ENCODE results near the gene RAB42. TPM values are rescaled to one million over a fixed set of nuclear protein-coding genes. Genes with fewer than 3 reads are reported as not detected.

Gene RAB42, protein sequence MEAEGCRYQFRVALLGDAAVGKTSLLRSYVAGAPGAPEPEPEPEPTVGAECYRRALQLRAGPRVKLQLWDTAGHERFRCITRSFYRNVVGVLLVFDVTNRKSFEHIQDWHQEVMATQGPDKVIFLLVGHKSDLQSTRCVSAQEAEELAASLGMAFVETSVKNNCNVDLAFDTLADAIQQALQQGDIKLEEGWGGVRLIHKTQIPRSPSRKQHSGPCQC
- total RNA-seq (2021; fragmentation: NEBNext Ultra II Directional; extraction: Animal tissue kit (Norgen Biotek cat#: 25700)), result under 1 TPM in 3 of 6 experiments, not detected in 3; 0.19 to 0.53 (median 0.20) TPM
- long read RNA-seq, result 0 reads

DNA sequence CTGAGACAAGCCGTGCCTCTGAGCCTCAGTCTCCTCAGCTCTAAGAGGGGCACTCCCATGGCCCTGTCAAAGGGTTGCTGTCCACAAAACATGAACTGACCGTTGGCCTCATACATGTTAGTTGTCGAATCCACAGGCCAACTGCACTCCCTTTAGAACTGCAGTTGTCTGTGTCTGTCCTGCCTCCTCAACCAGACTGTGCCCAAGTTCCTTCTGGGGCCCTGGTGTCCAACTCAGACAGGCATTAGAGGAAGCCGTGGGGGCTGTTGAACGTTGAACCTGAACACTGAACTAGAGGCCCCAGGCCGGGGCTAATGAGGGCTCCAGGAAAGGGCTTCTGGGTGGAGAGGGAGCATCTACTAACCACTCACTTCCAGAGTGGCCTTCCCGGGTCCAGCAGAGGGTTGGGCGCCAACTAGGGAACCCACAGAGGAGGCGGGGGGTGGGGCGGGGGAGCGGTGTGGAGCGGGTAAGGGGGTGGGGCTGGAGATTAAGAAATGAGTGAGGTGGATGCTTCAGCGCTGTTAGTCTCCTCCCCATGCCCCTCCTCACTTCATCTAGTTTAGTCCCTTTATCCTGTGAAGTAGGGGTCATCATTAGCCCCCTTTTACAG, at the start of gene RAB42:
Gene RAB42 (plus strand): TSS at position 558 of the 613 bp plus-strand sequence. CDS start 247 bp downstream, outside the sequence.
- Mint-ChIP-seq H3K36me3 (ENCODE audit: low read depth) (no peaks in the 10 kb centered on the region; the same call in 1 of the 2 replicates), H3K27ac (no peak within 1 kb of the TSS), H3K4me3 (peak within 1 kb of the TSS; percentile 67), H3K4me1 (ENCODE audit: low read depth) (no peaks in the 10 kb centered on the region), H3K27me3 (ENCODE audit: insufficient read depth) (peaks cover 8% of the 10 kb centered on the region; the same call in 1 of the 2 replicates), H3K9me3 (no peaks in the 10 kb centered on the region)
- DNase-seq, result no peak
- TF ChIP-seq, protein P1, sequence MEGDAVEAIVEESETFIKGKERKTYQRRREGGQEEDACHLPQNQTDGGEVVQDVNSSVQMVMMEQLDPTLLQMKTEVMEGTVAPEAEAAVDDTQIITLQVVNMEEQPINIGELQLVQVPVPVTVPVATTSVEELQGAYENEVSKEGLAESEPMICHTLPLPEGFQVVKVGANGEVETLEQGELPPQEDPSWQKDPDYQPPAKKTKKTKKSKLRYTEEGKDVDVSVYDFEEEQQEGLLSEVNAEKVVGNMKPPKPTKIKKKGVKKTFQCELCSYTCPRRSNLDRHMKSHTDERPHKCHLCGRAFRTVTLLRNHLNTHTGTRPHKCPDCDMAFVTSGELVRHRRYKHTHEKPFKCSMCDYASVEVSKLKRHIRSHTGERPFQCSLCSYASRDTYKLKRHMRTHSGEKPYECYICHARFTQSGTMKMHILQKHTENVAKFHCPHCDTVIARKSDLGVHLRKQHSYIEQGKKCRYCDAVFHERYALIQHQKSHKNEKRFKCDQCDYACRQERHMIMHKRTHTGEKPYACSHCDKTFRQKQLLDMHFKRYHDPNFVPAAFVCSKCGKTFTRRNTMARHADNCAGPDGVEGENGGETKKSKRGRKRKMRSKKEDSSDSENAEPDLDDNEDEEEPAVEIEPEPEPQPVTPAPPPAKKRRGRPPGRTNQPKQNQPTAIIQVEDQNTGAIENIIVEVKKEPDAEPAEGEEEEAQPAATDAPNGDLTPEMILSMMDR (IDR thresholded peaks at IDR 0.05), result no peak

DNA sequence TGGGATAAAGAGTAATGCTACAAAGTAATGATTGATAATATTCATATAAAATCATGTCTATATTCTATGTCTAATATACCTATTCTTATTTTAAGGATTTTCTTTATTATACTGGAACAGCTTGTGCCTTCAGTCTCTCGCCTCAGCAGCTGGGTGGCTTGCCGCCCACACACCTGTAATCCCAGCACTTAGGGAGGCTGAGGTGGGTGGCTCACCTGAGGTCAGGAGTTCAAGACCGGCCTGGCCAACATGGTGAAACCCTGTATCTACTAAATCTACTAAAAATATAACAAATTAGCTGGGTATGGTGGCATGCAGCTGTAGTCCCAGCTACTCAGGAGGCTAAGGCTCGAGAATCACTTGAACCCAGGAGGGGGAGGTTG, 46.8 kb upstream of the RAB42 start:
- H3K27ac Mint-ChIP-seq, result no peak overlapping the region
- H3K4me1 Mint-ChIP-seq (ENCODE audit: low read depth), result no peaks in the 10 kb centered on the region
- TF ChIP-seq, protein P1 (IDR thresholded peaks at IDR 0.05), result no peak
- H3K36me3 Mint-ChIP-seq (ENCODE audit: low read depth), result no peaks in the 10 kb centered on the region
- no peaks in the 10 kb centered on the region for H3K9me3 Mint-ChIP-seq
- no peak for DNase-seq
- no peak overlapping the region for H3K4me3 Mint-ChIP-seq
- H3K27me3 Mint-ChIP-seq (ENCODE audit: insufficient read depth), result no peaks in the 10 kb centered on the region; the same call in none of the 2 replicates

DNA sequence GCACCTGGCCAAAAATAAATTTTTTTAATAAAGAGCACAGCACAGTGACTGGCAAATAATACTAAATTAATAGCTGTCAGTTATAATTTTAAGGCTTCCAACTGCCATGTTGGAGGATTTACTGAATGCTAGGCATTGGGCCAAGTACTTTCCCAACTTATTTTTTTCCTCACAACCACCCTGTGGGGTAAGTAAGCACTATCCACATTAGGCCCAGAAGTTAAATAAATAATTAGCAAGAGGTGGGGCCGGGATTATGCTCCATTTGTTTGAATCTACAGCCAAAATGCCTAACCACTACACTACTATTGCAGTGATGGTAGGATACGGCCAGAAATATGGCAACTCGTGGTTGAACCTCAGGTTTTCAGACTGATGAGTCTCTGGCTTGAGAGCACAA, 43.7 kb upstream of the RAB42 start:
- no peak for DNase-seq
- Mint-ChIP-seq H3K27ac (no peak overlapping the region), H3K9me3 (no peaks in the 10 kb centered on the region), H3K4me1 (ENCODE audit: low read depth) (peaks cover 6% of the 10 kb centered on the region), H3K27me3 (ENCODE audit: insufficient read depth) (no peaks in the 10 kb centered on the region; the same call in none of the 2 replicates), H3K36me3 (ENCODE audit: low read depth) (no peaks in the 10 kb centered on the region), H3K4me3 (no peak overlapping the region)
- TF ChIP-seq, protein P1 (IDR thresholded peaks at IDR 0.05), result no peak

DNA sequence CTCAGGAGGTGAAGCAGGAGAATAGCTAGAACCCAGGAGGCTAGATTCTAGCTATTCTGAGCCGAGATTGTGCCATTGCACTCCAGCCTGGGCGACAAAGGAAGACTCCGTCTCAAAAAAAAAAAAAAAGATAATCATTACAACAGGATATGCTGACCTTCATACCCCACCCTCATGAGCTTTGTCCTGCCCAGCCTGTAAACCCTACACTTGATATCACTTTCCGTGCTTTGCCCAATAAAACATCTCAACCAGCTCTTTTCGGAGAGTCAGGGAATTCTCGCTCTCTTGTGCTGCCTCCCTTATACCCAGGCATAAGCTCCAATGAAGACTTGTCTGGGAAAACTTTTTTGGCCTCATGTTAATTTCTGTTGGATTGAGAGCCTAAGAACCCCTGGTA, 40.7 kb upstream of the RAB42 start:
- peaks cover 15% of the 10 kb centered on the region for H3K4me1 Mint-ChIP-seq (ENCODE audit: low read depth)
- H3K36me3 Mint-ChIP-seq (ENCODE audit: low read depth), result peaks cover 5% of the 10 kb centered on the region; the same call in 1 of the 2 replicates
- no peaks in the 10 kb centered on the region; the same call in 1 of the 2 replicates for H3K27me3 Mint-ChIP-seq (ENCODE audit: insufficient read depth)
- no peak overlapping the region for H3K4me3 Mint-ChIP-seq
- TF ChIP-seq, protein P1 (IDR thresholded peaks at IDR 0.05), result no peak
- H3K27ac Mint-ChIP-seq, result no peak overlapping the region
- no peaks in the 10 kb centered on the region for H3K9me3 Mint-ChIP-seq
- no peak for DNase-seq

DNA sequence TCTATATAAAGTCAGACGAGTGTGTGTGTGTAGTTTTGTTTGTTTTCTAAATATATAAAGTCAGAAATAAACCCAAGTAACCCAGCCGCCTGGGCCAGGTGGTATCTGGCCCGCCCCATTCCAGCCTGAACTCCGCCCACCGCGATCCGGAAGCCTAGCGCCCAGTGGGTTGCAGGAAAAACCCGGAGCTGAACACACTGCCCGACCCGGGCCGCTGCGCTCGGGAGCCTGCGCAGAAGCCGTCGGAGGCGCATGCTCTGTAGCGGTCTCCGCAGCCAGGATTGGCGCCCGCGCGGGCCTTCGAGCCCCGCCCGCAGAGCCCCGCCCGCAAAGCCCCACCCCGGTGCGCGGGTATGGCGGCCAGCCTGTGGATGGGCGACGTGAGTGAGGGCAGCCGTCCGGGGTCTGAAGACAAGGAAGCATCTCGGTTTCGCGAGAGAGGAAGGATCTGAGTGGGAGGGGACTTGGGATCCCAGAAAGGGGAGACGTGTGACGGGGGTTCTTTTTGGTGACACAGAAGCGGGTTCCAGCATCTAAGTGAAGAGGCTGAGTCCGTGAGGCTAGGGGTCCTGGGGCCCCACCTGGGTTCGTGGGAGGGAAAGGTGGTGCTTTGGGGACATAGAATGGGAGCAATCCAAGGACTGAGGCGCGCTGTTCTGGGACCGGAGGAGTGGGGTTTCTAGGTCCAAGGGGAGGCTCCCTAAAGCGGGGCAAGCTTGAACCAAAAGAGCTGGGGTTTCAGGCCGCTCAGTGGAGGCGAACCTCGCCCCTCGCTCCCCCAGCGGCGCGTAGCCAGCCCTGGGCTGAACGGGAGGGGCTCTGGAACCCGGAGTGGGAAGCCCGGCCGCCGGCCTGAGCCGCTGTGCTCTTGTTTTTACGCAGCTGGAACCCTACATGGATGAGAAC, 39.1 kb upstream of the RAB42 start, which contains the start of gene TRNAU1AP:
Gene TRNAU1AP (plus strand): TSS at position 328 of the 906 bp plus-strand sequence. CDS start 26 bp downstream, at position 354.
- Mint-ChIP-seq H3K9me3 (no peaks in the 10 kb centered on the region), H3K4me1 (ENCODE audit: low read depth) (peaks cover 15% of the 10 kb centered on the region), H3K36me3 (ENCODE audit: low read depth) (peaks cover 5% of the 10 kb centered on the region; the same call in 1 of the 2 replicates), H3K4me3 (peak within 1 kb of the TSS; percentile 97), H3K27me3 (ENCODE audit: insufficient read depth) (no peaks in the 10 kb centered on the region; the same call in 1 of the 2 replicates), H3K27ac (peak within 1 kb of the TSS; percentile 92)
- TF ChIP-seq, protein P1 (IDR thresholded peaks at IDR 0.05), result no peak
- DNase-seq, result peak; percentile 94

Measured in HFFc6 (cell line).